Nephron (organoid): ENCODE data around the gene DLX4.
A peak's percentile ranks its signal among the peaks of the same experiment; 100 is the strongest.

Source experiments
- H3K27ac Mint-ChIP-seq, 3 experiments: 2 replicates each; pipeline ENCODE4 v1.8.0; 2020; ENCODE audit warnings: mixed read lengths in 3 of 3, mild to moderate bottlenecking in 2 of 3, moderate library complexity in 1 of 3
- H3K27me3 Mint-ChIP-seq: 2 replicates; pipeline ENCODE4 v1.8.0; 2021; ENCODE audit warnings: low read depth, mild to moderate bottlenecking, moderate library complexity, mixed read lengths
- H3K36me3 Mint-ChIP-seq: 2 replicates; pipeline ENCODE4 v1.8.0; 2020; ENCODE audit warnings: low read depth, mixed read lengths
- H3K4me1 Mint-ChIP-seq: 2 replicates; pipeline ENCODE4 v1.8.0; 2020; ENCODE audit warnings: mixed read lengths
- H3K4me3 Mint-ChIP-seq, 3 experiments: 2 replicates each; pipeline ENCODE4 v1.8.0; 2020; ENCODE audit warnings: mild to moderate bottlenecking in 3 of 3, mixed read lengths in 3 of 3, moderate library complexity in 2 of 3
- H3K9me3 Mint-ChIP-seq: 2 replicates; pipeline ENCODE4 v1.8.0; 2020; ENCODE audit warnings: mixed read lengths
- CTCF ChIP-seq, 3 experiments: fragments of 200-600 bp; sonication (generic); IDR thresholded peaks; one replicate each; pipeline ENCODE4 v1.5.0; 2021; ENCODE audit warnings: antibody characterized with exemption in 3 of 3; ENCODE audit not compliant: unreplicated experiment in 3 of 3

The DLX4 gene

GRCh38 chr17:49969134-49969759 is at the start of gene DLX4:
DLX4 (plus strand) TSS chr17:49969190; CDS start chr17:49969469, 279 bp downstream.
- Mint-ChIP-seq H3K27me3 (peaks cover 100% of the 10 kb centered on the region), H3K4me3 (peak within 1 kb of the TSS; percentile 86 to 90 (median 88)), H3K36me3 (no peaks in the 10 kb centered on the region), H3K4me1 (peaks cover 25% of the 10 kb centered on the region), H3K27ac (peak within 1 kb of the TSS in 1 of 3 experiments; percentile 44), H3K9me3 (peaks cover 2% of the 10 kb centered on the region)
- TF ChIP-seq CTCF (IDR thresholded peaks at IDR 0.05; ENCODE audit: unreplicated experiment in 3 of 3): no peak

- no peak for TF ChIP-seq CTCF (IDR thresholded peaks at IDR 0.05; ENCODE audit: unreplicated experiment in 3 of 3)
- H3K4me3 Mint-ChIP-seq: no peak overlapping the region
- no peaks in the 10 kb centered on the region for H3K9me3 Mint-ChIP-seq
- no peak overlapping the region for H3K27ac Mint-ChIP-seq
- peaks cover 12% of the 10 kb centered on the region for H3K4me1 Mint-ChIP-seq
- H3K27me3 Mint-ChIP-seq: peaks cover 41% of the 10 kb centered on the region
- no peaks in the 10 kb centered on the region for H3K36me3 Mint-ChIP-seq
Measured at GRCh38 chr17:49920030-49920769, 48.8 kb upstream of the DLX4 start.

- no peaks in the 10 kb centered on the region for H3K9me3 Mint-ChIP-seq
- H3K27me3 Mint-ChIP-seq: peaks cover 26% of the 10 kb centered on the region
- TF ChIP-seq CTCF (IDR thresholded peaks at IDR 0.05; ENCODE audit: unreplicated experiment in 3 of 3): no peak
- no peaks in the 10 kb centered on the region for H3K36me3 Mint-ChIP-seq
- peaks cover 23% of the 10 kb centered on the region for H3K4me1 Mint-ChIP-seq
- H3K27ac Mint-ChIP-seq: no peak overlapping the region
- H3K4me3 Mint-ChIP-seq: no peak overlapping the region
Measured at GRCh38 chr17:49922095-49922494, 46.9 kb upstream of the DLX4 start.

GRCh38 chr17:49924116-49924515 is 44.9 kb upstream of the DLX4 start:
- H3K4me1 Mint-ChIP-seq: peaks cover 23% of the 10 kb centered on the region
- peaks cover 24% of the 10 kb centered on the region for H3K27me3 Mint-ChIP-seq
- no peaks in the 10 kb centered on the region for H3K36me3 Mint-ChIP-seq
- no peak overlapping the region for H3K4me3 Mint-ChIP-seq
- no peak for TF ChIP-seq CTCF (IDR thresholded peaks at IDR 0.05; ENCODE audit: unreplicated experiment in 3 of 3)
- H3K9me3 Mint-ChIP-seq: no peaks in the 10 kb centered on the region
- no peak overlapping the region for H3K27ac Mint-ChIP-seq

GRCh38 chr17:49924589-49924988 is 44.4 kb upstream of the DLX4 start:
- no peaks in the 10 kb centered on the region for H3K36me3 Mint-ChIP-seq
- H3K9me3 Mint-ChIP-seq: no peaks in the 10 kb centered on the region
- peak overlapping the region in 1 of 3 experiments; percentile 4 for H3K27ac Mint-ChIP-seq
- TF ChIP-seq CTCF (IDR thresholded peaks at IDR 0.05; ENCODE audit: unreplicated experiment in 3 of 3): no peak
- peaks cover 24% of the 10 kb centered on the region for H3K27me3 Mint-ChIP-seq
- H3K4me1 Mint-ChIP-seq: peaks cover 23% of the 10 kb centered on the region
- peak overlapping the region in 1 of 3 experiments; percentile 3 for H3K4me3 Mint-ChIP-seq
